GM18502 (cell line): ENCODE measurements around the gene AK4.
"Not testable (repeated sequence)": the region's sequence is repeated elsewhere in the genome, so short reads cannot be mapped to it uniquely, and the experiment has no call there.

Experiments used
- ATAC-seq: cut with Tn5 transposase; IDR thresholded peaks from one replicate; pipeline ENCODE4 v1.9.1; 2021; ENCODE audit warnings: mild to moderate bottlenecking; ENCODE audit not compliant: unreplicated experiment, poor library complexity

The AK4 gene

GRCh38 chr1:65149351-65150107 lies 1.5 kb downstream of the AK4 start:
- peak; percentile 0 for ATAC-seq

GRCh38 chr1:65150108-65150463 lies 2.1 kb downstream of the AK4 start:
- ATAC-seq, result no peak

DNA sequence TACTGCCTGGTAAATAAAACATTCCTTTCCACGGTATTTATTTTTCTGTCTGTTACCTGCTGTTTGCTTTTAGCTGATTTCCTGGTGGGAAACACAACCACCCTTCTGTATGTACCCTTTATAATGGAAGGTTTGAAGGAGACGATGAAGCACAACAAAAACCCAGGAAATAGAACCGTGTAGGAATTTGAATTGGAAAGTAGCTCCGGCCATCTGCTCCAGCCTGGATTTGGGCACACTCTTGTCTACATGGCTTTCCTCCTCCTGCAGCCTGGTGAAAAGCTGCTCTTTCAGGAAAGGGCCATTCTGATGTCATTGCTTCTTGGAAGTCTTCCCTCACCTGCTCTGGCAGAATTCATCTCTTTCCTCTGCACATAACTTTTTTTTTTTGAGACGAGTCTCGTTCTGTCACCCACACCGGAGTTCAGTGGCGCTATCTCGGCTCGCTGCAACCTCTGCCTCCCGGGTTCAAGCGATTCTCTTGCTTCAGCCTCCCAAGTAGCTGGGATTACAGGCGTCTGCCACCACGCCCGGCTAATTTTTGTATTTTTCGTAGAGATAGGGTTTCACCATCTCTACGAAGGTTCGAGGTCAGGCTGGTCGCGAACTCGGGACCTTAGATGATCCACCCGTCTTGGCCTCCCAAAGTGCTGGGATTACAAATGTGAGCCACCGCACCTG lies 2.7 kb downstream of the AK4 start:
- no peak for ATAC-seq

DNA sequence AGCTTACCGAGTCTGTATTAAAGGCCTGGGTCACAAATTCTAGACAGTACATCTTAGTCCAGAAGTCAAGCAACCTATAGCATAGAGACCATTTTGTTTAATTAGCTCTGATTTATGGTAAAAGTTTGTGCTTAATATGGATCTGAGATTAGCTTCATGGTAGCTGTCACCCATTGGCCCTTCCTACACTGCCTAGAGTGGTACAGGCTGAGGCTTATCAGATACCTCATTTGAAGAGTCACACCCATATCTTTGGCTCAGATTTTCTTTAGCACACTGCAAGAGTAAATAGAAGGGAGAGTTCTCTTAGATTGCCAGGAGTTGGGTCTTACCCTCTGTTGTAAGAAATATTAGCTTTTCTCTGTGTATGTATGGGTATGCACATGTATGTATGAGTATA lies 3.6 kb downstream of the AK4 start:
- ATAC-seq, result no peak

GRCh38 chr1:65153635-65154034 lies 5.6 kb downstream of the AK4 start:
- ATAC-seq, result no peak

GRCh38 chr1:65156910-65157545 lies 9.0 kb downstream of the AK4 start:
- no peak for ATAC-seq

GRCh38 chr1:65157546-65157941 lies 9.5 kb downstream of the AK4 start:
- no peak for ATAC-seq

DNA sequence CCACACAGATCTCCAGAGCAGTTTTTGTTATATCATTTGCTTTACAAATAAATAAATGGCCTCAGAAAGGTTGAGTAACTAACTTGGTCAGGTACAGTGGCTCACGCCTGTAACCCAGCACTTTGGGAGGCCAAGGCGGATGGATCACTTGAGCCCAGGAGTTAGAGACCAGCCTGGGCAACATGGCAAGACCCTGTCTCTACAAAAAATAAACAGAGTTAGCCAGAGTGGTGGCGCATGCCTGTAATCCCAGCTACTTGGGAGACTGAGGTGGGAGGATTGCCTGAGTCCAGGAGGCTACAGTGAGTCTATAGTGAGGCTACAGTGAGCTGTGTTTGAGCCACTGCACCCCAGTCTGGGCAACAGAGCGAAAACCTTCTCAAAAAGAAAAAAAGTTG lies 11.3 kb downstream of the AK4 start:
- ATAC-seq, result not testable (repeated sequence)

DNA sequence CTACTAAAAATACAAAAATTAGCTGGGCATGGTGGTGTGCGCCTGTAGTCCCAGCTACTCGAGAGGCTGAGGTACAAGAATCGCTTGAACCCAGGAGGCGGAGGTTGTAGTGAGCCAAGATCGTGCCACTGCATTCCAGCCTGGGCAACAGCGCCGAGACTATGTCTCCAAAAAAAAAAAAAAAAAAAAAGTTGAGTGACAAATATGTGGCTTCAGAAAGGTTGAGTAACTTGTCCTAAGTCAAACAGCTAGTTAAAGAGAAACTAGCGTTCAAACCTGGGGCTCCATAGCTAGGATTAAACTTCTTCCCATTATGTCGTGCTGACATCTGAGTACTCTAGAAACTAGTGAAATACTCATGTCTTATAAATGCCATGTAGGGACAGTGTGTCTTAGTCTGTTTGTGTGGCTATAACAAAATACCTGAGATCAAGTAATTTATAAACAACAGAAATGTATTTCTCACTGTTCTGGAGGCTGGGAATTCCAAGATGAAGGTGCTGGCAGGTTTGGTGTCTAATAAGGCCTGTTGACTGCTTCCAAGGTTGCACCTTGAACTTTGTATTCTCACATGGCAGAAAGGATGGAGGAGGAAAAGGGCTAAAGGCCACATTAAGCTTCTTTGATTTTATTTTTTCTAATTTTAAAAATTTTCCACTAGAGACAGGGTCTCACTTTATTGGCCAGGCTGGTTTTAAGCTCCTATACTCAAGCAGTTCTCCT lies 12.0 kb downstream of the AK4 start:
- no peak for ATAC-seq

DNA sequence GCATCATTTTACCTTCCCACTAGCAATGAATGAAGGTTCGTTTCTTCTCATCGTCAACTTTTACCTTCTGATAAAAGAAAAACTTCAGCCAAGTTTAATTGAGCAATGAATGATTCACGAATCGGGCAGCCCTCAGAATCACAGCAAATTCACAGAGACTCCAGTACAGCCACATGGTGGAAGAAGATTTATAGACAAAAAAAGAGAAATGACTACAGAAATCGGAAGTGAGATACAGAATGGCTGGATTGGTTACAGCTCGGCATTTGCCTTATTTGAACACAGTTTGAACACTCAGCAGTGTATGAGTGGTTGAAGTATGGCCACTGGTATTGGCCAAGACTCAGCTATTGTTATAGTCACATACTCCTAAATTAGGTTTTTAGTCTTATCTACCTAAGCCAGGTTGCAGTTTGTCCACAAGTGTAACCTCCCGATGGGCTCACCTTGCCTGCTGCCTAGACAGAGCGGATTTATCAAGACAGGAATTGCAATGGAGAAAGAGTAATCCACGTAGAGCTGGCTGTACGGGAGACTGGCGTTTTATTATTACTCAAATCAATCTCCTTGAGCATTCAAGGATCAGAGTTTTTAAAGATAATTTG lies 15.3 kb downstream of the AK4 start:
- no peak for ATAC-seq

DNA sequence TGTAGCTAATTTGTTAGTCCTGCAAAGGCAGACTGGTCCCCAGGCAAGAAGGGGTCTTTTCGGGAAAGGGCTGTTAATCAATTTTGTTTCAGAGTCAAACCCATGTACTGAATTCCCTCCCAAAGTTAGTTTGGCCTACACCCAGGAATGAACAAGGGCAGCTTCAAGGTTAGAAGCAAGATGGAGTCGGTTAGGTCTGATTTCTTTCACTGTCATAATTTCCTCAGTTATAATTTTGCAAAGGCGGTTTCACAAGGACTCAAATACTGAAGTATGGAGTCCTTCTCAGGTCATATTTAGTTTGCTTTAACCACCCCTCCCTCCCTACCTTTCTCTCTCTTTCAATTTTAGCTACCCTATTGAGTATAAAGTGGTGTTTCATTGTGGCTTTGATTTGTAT lies 16.1 kb downstream of the AK4 start:
- not testable (repeated sequence) for ATAC-seq

DNA sequence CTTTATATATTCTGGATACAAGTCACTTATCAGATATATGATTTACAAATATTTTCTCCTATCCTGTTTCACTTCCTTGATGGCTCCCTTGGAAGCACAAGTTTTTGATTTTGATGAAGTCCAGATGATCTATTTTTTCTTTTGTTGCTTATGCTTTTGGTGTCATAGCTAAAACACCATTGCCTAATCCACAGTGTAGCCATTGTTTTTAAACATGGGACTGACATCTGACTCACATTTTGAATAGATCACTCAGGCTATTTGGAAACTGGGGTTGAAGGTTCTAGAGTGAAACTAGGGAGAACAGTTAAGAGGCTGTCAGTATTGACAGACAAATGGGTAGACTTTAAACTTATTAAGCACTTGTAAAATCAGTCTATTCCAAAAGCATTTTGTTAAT lies 16.6 kb downstream of the AK4 start:
- peak; percentile 29 for ATAC-seq

- peak; percentile 86 for ATAC-seq
These were observed 17.4 kb downstream of the AK4 start for GRCh38 chr1:65165269-65165993.

- ATAC-seq, result no peak
These were observed 18.7 kb downstream of the AK4 start for GRCh38 chr1:65166572-65167305.

GRCh38 chr1:65167586-65168242 lies 19.7 kb downstream of the AK4 start:
- no peak for ATAC-seq

GRCh38 chr1:65168867-65169266 lies 20.9 kb downstream of the AK4 start:
- ATAC-seq, result no peak

DNA sequence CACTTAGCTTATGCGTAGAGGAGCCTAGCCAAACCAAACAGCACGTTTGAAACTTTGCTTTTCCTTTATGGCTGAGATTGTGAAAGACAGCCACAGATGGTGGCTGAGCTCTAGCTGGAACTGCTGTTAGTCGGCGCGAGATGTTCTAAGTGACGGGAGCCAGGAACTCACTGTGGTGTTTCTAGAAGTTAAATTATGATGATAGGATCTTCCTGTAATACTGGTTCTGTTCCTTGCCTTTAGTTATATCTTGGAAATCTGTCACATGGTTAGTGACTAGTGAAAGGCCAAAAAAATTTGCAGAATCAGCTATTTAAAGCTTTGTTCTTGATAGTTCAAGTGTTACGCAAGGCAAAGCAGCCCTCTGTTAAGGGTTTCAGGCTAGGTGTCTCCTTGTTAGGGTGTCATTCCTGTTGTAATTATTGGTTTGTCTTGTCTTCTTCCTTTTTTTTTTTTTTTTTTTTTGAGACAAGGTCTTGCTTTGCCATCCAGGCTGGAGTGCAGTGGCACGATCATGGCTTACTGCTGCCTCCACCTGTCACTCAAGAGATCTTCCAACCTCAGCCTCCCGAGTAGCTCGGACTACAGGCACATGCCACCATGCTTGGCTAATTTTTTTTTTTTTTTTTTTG lies 22.6 kb downstream of the AK4 start:
- ATAC-seq, result no peak

DNA sequence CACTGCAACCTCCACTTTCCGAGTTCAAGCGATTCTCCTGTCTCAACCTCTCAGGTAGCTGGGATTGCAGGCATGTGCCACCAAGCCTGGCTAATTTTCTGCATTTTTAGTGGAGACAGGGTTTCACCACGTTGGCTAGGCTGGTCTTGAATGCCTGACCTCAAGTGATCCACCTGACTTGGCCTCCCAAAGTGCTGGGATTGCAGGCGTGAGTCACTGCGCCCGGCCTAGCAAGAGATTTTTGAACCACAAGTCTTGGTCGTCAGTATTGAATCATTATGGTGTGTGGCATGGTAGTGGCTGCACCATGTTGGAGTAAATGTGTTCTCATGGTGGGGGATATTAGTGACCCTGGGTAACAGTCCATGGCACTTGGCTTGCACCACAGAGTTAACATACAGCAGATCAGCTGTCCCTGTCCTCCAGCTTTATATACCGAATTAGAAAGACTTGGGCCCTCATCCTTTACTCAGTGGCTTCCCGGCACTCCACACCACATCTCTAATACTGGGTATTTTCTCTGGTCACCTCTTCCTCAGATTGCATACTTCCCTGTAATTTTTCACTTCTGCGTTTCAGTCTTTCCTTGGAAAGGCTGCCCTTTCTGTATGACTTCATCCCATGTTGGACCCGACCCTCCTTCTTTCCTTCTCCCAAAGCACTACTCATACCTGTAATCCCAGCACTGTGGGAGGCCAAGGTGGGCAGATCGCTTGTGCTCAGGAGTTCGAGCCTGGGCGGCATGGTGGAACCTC lies 25.1 kb downstream of the AK4 start:
- ATAC-seq, result no peak
